Spleen (tissue), 13 donors: Measurements from ENCODE around the gene CISTR. TPM values are rescaled to one million over a fixed set of nuclear protein-coding genes. Genes with fewer than 3 reads are reported as not detected.

Source experiments
- DNase-seq: peaks from one replicate; pipeline ENCODE4 v3.0.0-alpha.2; 2020
- H3K27ac ChIP-seq, 8 donors: fragments of 200-600 bp; sonication (generic) in 7 of 8; 1 replicate in 4 of 8; 2 replicates in 4 of 8; pipeline versions ENCODE4 v1.5.0 to v1.8.0; 2016 to 2021; ENCODE audit warnings: inconsistent platforms in 4 of 8, mild to moderate bottlenecking in 4 of 8, moderate library complexity in 1 of 8
- H3K27me3 ChIP-seq, 7 donors: fragments of 200-600 bp; sonication (generic) in 6 of 7; replicated peaks in 1 of 7; 1 replicate in 4 of 7; 2 replicates in 3 of 7; pipeline versions ENCODE4 v1.5.0 to v1.8.0; 2016 to 2021; ENCODE audit warnings: inconsistent platforms in 3 of 7, mild to moderate bottlenecking in 1 of 7
- H3K36me3 ChIP-seq, 6 donors: fragments of 200-600 bp; sonication (generic) in 5 of 6; 1 replicate in 4 of 6; 2 replicates in 2 of 6; pipeline versions ENCODE4 v1.5.0 to v1.8.0; 2016 to 2021; ENCODE audit warnings: inconsistent platforms in 2 of 6
- H3K4me1 ChIP-seq, 6 donors: fragments of 200-600 bp; sonication (generic) in 5 of 6; 1 replicate in 3 of 6; 2 replicates in 3 of 6; pipeline versions ENCODE4 v1.5.0 to v1.8.0; 2016 to 2021; ENCODE audit warnings: inconsistent platforms in 3 of 6
- H3K4me3 ChIP-seq, 8 donors: fragments of 200-600 bp; sonication (generic) in 7 of 8; 1 replicate in 4 of 8; 2 replicates in 4 of 8; pipeline versions ENCODE4 v1.5.0 to v1.8.0; 2016 to 2021; ENCODE audit warnings: inconsistent platforms in 4 of 8, mild to moderate bottlenecking in 4 of 8, moderate library complexity in 2 of 8
- H3K9me3 ChIP-seq, 8 donors: fragments of 200-600 bp; sonication (generic) in 7 of 8; 1 replicate in 4 of 8; 2 replicates in 4 of 8; pipeline versions ENCODE4 v1.5.0 to v1.8.0; 2016 to 2021; ENCODE audit warnings: inconsistent platforms in 4 of 8
- POLR2A ChIP-seq, 3 donors: fragments of 450-650 bp; IDR thresholded peaks; one replicate each; pipeline ENCODE4 v1.5.1; 2017; ENCODE audit warnings: antibody characterized with exemption in 3 of 3, mild to moderate bottlenecking in 1 of 3
- POLR2AphosphoS5 ChIP-seq, 3 donors: sonication (generic); formaldehyde crosslinking; IDR thresholded peaks; one replicate each; pipeline ENCODE4 v1.5.1; 2017; ENCODE audit warnings: antibody characterized with exemption in 3 of 3
- WGBS, 5 donors: extraction: QIAGEN DNeasy Blood & Tissue Kit in 3 of 5; methylation state at CpG; one replicate each; pipeline versions ENCODE4 v1.1.5 to v1.1.7; 2013 to 2018; 5-methylcytosine and 5-hydroxymethylcytosine counted together
- intact Hi-C: fragments of 100-400 bp; cut with DNase I; formaldehyde crosslinking; loops from one replicate; pipeline ENCODE4 v1.15.0; 2023; ENCODE audit warnings: low total_unique reads
- long read RNA-seq, 2 donors: transcript quantifications; one replicate each; lab custom pipeline, GENCODE V29; 2026
- polyA plus RNA-seq, 3 donors: library from polyadenylated mRNA; stranded (reverse); fragments of 200-250 nt; gene quantifications; one replicate each; pipeline ENCODE4 v1.2.1, GENCODE V29; 2013
- total RNA-seq, 7 donors: library from RNA; depleted of rRNA in 3 of 7; stranded (reverse); fragments of >200 nt in 3 of 7; fragmentation: NEBNext Ultra II Directional in 4 of 7; extraction: Animal tissue kit (Norgen Biotek cat#: 25700) in 4 of 7; gene quantifications; one replicate each; pipeline versions ENCODE4 v1.1.0 to v1.2.1, GENCODE V29; 2016 to 2021
- TF ChIP-seq, protein P1 (sequence below), 11 experiments: fragments of 200-600 bp in 7 of 11; fragments of 450-650 bp in 4 of 11; sonication (generic) in 4 of 11; IDR thresholded peaks in 8 of 11; conservative IDR thresholded peaks in 3 of 11; 1 replicate in 7 of 11; 2 replicates in 4 of 11; pipeline versions ENCODE4 v1.4.0 to v1.8.0; 2016 to 2021; ENCODE audit warnings: antibody characterized with exemption in 11 of 11, inconsistent platforms in 4 of 11, mild to moderate bottlenecking in 1 of 11
- donor health status: healthy with polysubstance abuse.
- donor health status: DM: no; HTN: no; CAD: no; lungs with moderate emphysema.
- donor health status: DM: no; HTN: no; CAD: no.
- donor health status: Bipolar disorder and iron deficiency.
- donor health status: healthy.
- donor health status: DM: no; HTN: no; CAD: no.
- donor health status: DM: yes; HTN: yes; CAD: no.

CISTR gene
- not detected for total RNA-seq
- polyA plus RNA-seq, result under 1 TPM in 1 of 3 donors, not detected in 2; 0.20 TPM
- long read RNA-seq, donor 1, result 0 reads
- long read RNA-seq, donor 2, result 0 reads

DNA sequence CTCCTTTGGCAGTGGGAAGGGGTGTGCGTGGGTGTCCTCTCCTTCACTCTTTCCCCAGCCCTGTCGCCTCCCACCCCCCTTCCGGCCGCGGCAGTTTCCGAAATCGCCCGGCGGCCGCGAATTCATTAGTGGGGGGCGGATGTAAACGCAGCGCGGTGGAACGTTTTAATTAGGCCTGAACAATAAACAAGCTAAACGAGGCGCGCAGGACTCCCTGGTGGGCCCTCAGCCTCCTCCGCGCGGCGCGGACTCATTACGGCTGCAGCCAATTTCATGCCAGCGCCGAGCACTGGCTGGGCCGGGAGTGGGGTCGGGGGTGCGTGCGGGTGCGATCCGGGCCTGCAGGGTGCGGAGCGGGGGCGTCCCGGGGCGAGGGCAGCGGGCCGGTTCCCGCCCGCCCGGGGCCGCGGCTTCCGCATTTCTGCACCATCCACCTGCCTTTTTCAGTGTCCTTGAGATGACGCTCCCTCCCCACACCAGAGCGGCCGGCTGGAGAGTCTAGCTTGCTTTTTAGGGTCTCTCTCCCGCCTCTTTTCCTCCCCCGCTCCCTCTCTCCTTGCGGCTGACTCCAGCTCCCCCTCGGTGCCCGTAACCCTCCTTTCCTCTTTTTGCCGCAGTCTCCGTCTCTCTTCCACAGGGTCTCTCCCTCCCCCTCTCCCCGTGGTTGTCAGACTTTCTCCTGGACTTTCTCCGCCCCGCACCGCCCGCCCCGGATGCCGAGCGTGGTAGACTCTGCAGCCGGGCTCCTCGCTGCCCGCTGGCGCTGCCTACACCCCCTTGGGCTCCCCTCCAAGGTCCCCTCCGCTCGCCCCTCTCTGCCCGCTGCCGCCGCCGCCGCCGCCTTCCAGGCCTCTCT, at the start of gene CISTR:
CISTR (minus strand) TSS at position 644 of the 856 bp plus-strand sequence.
- Histone ChIP-seq H3K27me3 (peaks cover 0 to 86% (median 39%) of the 10 kb centered on the region in 7 donors), H3K36me3 (no peaks in the 10 kb centered on the region), H3K9me3 (no peaks in the 10 kb centered on the region), H3K27ac (peak within 1 kb of the TSS in 6 of 8 donors; percentile 13 to 74 (median 62)), H3K4me3 (peak within 1 kb of the TSS; percentile 37 to 75 (median 50)), H3K4me1 (peaks cover 9 to 81% (median 53%) of the 10 kb centered on the region in 6 donors)
- intact Hi-C loops, result no loop called here
- 2 to 6% (median 3%) methylated on average over 31 to 76 of the region's 76 CpGs for WGBS, 5 donors
- DNase-seq, result peak; percentile 87
- TF ChIP-seq POLR2A (IDR thresholded peaks at IDR 0.05) (no peak), POLR2AphosphoS5 (IDR thresholded peaks at IDR 0.05) (peak in 2 of 3 donors; percentile 27 to 58)
- TF ChIP-seq, protein P1, sequence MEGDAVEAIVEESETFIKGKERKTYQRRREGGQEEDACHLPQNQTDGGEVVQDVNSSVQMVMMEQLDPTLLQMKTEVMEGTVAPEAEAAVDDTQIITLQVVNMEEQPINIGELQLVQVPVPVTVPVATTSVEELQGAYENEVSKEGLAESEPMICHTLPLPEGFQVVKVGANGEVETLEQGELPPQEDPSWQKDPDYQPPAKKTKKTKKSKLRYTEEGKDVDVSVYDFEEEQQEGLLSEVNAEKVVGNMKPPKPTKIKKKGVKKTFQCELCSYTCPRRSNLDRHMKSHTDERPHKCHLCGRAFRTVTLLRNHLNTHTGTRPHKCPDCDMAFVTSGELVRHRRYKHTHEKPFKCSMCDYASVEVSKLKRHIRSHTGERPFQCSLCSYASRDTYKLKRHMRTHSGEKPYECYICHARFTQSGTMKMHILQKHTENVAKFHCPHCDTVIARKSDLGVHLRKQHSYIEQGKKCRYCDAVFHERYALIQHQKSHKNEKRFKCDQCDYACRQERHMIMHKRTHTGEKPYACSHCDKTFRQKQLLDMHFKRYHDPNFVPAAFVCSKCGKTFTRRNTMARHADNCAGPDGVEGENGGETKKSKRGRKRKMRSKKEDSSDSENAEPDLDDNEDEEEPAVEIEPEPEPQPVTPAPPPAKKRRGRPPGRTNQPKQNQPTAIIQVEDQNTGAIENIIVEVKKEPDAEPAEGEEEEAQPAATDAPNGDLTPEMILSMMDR (IDR thresholded peaks at IDR 0.05 in 8 of 11, conservative IDR thresholded peaks at IDR 0.05 in 3 of 11), result peak in 1 of 11 experiments; percentile 15

DNA sequence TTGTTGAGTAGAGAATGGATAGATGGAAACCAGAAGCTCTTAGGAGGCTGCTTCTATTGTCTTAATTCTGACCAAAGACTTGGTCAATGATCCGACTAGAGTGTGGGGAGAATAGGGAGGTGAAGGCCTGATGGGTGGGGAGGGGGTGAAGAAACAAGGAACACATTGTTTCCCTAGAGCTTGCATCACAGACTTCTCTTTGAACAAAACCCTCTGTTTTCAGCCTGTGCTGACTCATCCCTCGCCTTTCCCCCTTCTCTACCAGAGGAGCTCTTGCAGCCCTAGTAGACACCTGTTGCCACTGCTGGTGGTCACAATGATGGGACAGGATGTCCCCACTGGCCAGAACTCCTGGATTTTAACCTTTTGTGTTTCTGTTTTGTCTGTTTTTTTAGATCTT, 46.8 kb upstream of the CISTR start:
- 47 to 74% (median 67%) methylated on average over 2 of the region's 2 CpGs for WGBS, 5 donors
- no peaks in the 10 kb centered on the region for H3K9me3 ChIP-seq
- no peak for DNase-seq
- intact Hi-C loops, result no loop called here
- TF ChIP-seq, protein P1 (IDR thresholded peaks at IDR 0.05 in 8 of 11, conservative IDR thresholded peaks at IDR 0.05 in 3 of 11), result no peak
- no peak for TF ChIP-seq POLR2A (IDR thresholded peaks at IDR 0.05)
- TF ChIP-seq POLR2AphosphoS5 (IDR thresholded peaks at IDR 0.05), result no peak
- H3K4me1 ChIP-seq, result no peaks in the 10 kb centered on the region
- no peak overlapping the region for H3K27ac ChIP-seq
- no peaks in the 10 kb centered on the region for H3K36me3 ChIP-seq
- no peak overlapping the region for H3K4me3 ChIP-seq
- H3K27me3 ChIP-seq, result peaks cover 0 to 68% (median 8%) of the 10 kb centered on the region in 7 donors

DNA sequence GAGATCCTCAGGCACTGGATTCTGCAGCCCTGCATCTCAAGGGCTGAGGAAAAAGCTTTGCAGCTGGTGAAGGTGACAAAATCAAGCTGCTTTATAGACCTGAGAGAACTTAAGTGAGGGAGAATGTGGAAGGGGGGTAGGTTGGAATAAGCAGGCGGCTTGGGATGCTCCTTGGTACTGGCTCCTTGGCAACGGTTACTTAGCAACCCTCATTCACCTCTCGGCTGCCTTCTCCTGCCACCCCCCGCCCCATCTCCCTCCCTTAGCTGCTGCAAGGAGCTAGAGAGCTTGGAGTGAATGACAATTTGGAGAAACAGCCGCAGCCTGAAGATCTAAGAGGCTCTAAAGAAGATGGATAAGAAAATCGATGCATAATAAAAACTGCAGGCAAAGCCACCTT, 44.1 kb upstream of the CISTR start:
- H3K27ac ChIP-seq, result no peak overlapping the region
- DNase-seq, result no peak
- TF ChIP-seq POLR2AphosphoS5 (IDR thresholded peaks at IDR 0.05), result no peak
- TF ChIP-seq POLR2A (IDR thresholded peaks at IDR 0.05), result no peak
- TF ChIP-seq, protein P1 (IDR thresholded peaks at IDR 0.05 in 8 of 11, conservative IDR thresholded peaks at IDR 0.05 in 3 of 11), result no peak
- no peaks in the 10 kb centered on the region for H3K36me3 ChIP-seq
- no peaks in the 10 kb centered on the region for H3K4me1 ChIP-seq
- intact Hi-C loops, result no loop called here
- H3K9me3 ChIP-seq, result no peaks in the 10 kb centered on the region
- H3K27me3 ChIP-seq, result peaks cover 0 to 62% (median 0%) of the 10 kb centered on the region in 7 donors
- 61 to 71% (median 65%) methylated on average over 6 of the region's 6 CpGs for WGBS, 5 donors
- no peak overlapping the region for H3K4me3 ChIP-seq

DNA sequence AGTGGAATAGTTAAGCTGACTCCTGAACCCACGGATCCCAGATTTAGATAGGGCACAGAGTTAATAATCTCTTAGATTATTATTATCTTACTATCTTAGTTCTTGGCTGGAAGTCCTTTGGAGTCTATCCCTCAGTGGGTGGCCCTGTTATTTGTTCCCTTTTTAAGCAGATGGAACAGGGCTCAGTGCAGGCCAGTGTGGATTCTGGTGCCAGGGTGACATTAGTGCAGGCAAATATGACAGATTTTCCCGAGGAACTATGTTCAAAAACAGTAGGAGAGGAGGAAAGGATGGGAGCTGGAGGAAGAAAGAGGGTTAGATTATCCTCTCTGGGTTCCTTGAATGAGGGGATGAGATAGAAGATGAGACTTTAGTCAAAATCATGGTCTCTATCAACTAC, 41.4 kb upstream of the CISTR start:
- no peaks in the 10 kb centered on the region for H3K4me1 ChIP-seq
- peaks cover 0 to 72% (median 0%) of the 10 kb centered on the region in 7 donors for H3K27me3 ChIP-seq
- H3K27ac ChIP-seq, result no peak overlapping the region
- 63 to 82% (median 76%) methylated on average over 2 of the region's 2 CpGs for WGBS, 5 donors
- intact Hi-C loops, result no loop called here
- no peak for DNase-seq
- no peaks in the 10 kb centered on the region for H3K9me3 ChIP-seq
- no peaks in the 10 kb centered on the region for H3K36me3 ChIP-seq
- TF ChIP-seq, protein P1 (IDR thresholded peaks at IDR 0.05 in 8 of 11, conservative IDR thresholded peaks at IDR 0.05 in 3 of 11), result no peak
- no peak for TF ChIP-seq POLR2A (IDR thresholded peaks at IDR 0.05)
- TF ChIP-seq POLR2AphosphoS5 (IDR thresholded peaks at IDR 0.05), result no peak
- no peak overlapping the region for H3K4me3 ChIP-seq
